BJ (cell line): ENCODE measurements around the gene RPS19. TPM values are rescaled to one million over a fixed set of nuclear protein-coding genes. Genes with fewer than 3 reads are reported as not detected.
A peak's percentile ranks its signal among the peaks of the same experiment; 100 is the strongest.

Experiments used
- CTCF ChIA-PET: fragments of 350-600 bp; formaldehyde crosslinking; extraction: SDS; loops from one replicate; lab custom pipeline; 2021; ENCODE audit warnings: antibody characterized with exemption, inconsistent platforms; lab: Yijun Ruan, JAX
- POLR2A ChIA-PET: fragments of 300-600 bp; sonication (Branson Sonifier 250); formaldehyde crosslinking; extraction: SDS; loops from one replicate; lab custom pipeline; 2021; ENCODE audit warnings: antibody characterized with exemption; lab: Charles Lee
- DNase-seq: peaks from one replicate; pipeline ENCODE4 v3.0.0-alpha.2; 2011; ENCODE audit warnings: low read depth
- H3K27me3 ChIP-seq: 2 replicates; pipeline ENCODE4 v1.6.0; 2011; ENCODE audit warnings: low read length; ENCODE audit not compliant: control insufficient read depth, insufficient read depth
- H3K36me3 ChIP-seq: 2 replicates; pipeline ENCODE4 v1.5.1; 2011; ENCODE audit warnings: low read length; ENCODE audit not compliant: control insufficient read depth, insufficient read depth
- H3K4me3 ChIP-seq: 2 replicates; pipeline ENCODE4 v1.5.1; 2011; ENCODE audit warnings: low read depth, mild to moderate bottlenecking, control low read depth, low read length
- polyA plus RNA-seq: library from polyadenylated mRNA; depleted of rRNA; stranded (reverse); fragments of >200 nt; gene quantifications from 2 replicates; pipeline ENCODE4 v1.2.3, GENCODE V29; 2011
- TF ChIP-seq, protein P1 (sequence below): IDR thresholded peaks from 2 replicates; pipeline ENCODE4 v1.5.1; 2011; ENCODE audit warnings: low read depth, mild to moderate bottlenecking, control low read depth, inconsistent platforms, low read length, moderate library complexity; ENCODE audit not compliant: insufficient read depth

Gene RPS19
- polyA plus RNA-seq, 1 experiment, result 1,209 TPM

DNA sequence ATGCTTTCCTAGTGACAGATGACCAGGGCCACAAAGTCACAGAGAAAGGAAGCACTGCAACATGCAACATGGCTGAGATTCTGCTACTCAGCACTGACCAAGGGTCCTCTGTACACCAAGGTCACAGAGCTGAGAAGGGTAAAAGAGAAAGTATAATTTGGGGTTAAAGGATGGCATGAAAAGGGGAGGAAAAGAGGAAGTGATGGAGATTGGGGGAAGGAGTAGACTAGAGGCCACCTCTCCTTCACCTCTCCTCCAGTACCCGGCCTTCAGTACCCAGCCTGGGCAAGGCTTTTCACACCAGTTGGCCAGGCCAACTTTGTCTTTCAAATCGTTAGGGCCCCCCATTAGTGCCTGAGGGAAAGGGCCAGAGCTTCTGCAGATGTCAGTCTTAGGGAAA lies 6.3 kb upstream of the RPS19 start:
- ChIA-PET CTCF (interaction anchor here (0.5 to 1.3 kb wide), 2 partner anchors 16 to 1133 kb away, joined by 4 read pairs; no protein-coding TSS in a partner anchor), POLR2A (no interaction called here)
- Histone ChIP-seq H3K27me3 (peaks cover 23% of the 10 kb centered on the region), H3K4me3 (no peak overlapping the region), H3K36me3 (no peaks in the 10 kb centered on the region)
- TF ChIP-seq, protein P1, sequence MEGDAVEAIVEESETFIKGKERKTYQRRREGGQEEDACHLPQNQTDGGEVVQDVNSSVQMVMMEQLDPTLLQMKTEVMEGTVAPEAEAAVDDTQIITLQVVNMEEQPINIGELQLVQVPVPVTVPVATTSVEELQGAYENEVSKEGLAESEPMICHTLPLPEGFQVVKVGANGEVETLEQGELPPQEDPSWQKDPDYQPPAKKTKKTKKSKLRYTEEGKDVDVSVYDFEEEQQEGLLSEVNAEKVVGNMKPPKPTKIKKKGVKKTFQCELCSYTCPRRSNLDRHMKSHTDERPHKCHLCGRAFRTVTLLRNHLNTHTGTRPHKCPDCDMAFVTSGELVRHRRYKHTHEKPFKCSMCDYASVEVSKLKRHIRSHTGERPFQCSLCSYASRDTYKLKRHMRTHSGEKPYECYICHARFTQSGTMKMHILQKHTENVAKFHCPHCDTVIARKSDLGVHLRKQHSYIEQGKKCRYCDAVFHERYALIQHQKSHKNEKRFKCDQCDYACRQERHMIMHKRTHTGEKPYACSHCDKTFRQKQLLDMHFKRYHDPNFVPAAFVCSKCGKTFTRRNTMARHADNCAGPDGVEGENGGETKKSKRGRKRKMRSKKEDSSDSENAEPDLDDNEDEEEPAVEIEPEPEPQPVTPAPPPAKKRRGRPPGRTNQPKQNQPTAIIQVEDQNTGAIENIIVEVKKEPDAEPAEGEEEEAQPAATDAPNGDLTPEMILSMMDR, result no peak
- DNase-seq, result no peak

DNA sequence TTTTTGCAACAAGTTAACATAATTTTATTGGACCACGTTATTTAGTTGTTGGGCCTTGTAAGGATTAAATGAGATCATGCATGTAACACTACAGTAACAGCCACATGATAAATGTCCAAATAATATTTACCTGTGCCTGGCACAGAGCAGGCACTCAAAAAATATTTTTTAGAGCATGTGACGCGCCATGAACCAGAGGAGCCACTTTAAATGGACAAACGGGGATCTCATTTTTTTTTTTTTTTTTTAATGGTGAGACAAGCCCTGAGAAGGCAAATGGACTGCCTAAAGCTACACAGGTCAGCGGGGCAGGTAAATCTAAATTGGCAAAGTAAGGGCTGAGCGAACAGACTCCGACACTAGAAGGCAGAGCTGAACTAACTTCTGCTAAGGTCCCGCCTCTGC lies 840 bp upstream of the RPS19 start:
- ChIA-PET POLR2A (no interaction called here), CTCF (interaction anchor here (1.2 to 2.6 kb wide), 7 partner anchors 9 to 541 kb away, joined by 3 to 7 read pairs (median 6); no protein-coding TSS in a partner anchor)
- H3K36me3 ChIP-seq, result peaks cover 29% of the 10 kb centered on the region
- peaks cover 5% of the 10 kb centered on the region for H3K27me3 ChIP-seq
- TF ChIP-seq, protein P1, result no peak
- peak overlapping the region; percentile 32 for H3K4me3 ChIP-seq
- no peak for DNase-seq

DNA sequence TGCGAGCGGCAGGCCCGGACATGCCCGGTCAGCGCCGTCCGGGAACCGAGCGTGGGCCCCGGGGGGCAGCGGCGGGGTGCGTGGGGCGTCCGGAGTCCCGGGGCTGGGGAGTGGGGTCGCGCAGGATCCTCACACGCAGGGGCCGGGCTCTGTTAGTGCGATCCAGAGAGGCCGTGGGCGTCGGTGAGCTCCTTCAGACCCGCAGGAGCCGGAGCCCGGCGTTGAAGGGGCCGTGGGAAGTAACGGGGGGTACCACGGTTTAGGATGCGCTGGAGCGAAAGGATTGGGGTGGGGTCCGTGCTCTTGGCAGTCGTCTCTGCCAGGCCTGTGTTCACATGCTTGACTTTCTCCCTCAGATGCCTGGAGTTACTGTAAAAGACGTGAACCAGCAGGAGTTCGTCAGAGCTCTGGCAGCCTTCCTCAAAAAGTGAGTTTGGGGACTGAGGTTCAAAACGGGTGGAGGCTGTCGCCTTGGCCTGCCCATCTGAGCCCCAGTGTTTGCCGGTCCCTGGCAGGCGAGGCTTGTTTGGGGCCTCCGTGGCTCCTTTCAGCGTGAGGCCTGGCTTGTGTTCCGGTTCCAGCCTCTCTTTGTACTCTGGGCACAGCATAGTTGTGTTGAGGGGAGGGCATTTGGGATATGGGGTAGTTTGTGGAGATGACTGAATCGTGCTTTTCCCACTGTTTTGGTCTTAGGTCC lies 512 bp downstream of the RPS19 start:
- TF ChIP-seq, protein P1, result no peak
- peak overlapping the region; percentile 94 for H3K4me3 ChIP-seq
- peaks cover 37% of the 10 kb centered on the region for H3K36me3 ChIP-seq
- DNase-seq, result no peak
- H3K27me3 ChIP-seq, result no peaks in the 10 kb centered on the region
- ChIA-PET CTCF (interaction anchor here (0.6 to 2.6 kb wide), 7 partner anchors 9 to 540 kb away, joined by 3 to 7 read pairs (median 4); no protein-coding TSS in a partner anchor), POLR2A (interaction anchor here (0.7 kb wide), 1 partner anchor 12 kb away, joined by 4 read pairs; no protein-coding TSS in a partner anchor)

DNA sequence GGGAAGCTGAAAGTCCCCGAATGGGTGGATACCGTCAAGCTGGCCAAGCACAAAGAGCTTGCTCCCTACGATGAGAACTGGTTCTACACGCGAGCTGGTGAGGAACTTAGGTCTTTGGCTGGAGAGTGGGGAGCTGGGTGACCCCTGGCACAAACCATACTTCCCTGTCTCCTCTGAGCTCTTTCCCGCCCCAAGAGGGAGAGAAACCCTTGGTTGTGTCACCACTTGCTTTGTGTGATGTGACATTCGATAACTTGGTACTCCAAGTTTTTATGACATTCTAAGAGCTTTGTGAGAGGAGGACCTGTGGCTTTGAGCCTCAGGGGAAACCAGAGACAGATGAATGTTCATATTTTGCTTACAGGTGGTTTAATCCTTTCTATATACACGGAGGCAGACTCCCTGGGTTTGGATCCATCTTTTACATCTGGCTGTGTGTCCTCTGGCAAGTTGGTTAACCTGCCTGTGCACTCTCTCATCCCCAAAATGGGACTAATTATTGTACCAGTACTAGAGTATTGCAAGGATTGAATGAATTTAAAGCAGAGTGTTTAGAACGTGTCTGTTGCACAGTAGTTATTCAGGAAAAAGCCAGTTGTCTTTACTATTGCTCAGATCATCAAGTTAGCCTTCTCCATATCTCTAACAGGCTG lies 1.2 kb downstream of the RPS19 start:
- peak overlapping the region; percentile 94 for H3K4me3 ChIP-seq
- peaks cover 38% of the 10 kb centered on the region for H3K36me3 ChIP-seq
- CTCF ChIA-PET, result interaction anchor here (0.6 to 2.6 kb wide), 3 partner anchors 8 to 95 kb away, joined by 3 to 7 read pairs (median 3); no protein-coding TSS in a partner anchor
- TF ChIP-seq, protein P1, result no peak
- POLR2A ChIA-PET, result interaction anchor here (0.7 kb wide), 1 partner anchor 11 kb away, joined by 4 read pairs; no protein-coding TSS in a partner anchor
- no peak for DNase-seq
- H3K27me3 ChIP-seq, result no peaks in the 10 kb centered on the region

DNA sequence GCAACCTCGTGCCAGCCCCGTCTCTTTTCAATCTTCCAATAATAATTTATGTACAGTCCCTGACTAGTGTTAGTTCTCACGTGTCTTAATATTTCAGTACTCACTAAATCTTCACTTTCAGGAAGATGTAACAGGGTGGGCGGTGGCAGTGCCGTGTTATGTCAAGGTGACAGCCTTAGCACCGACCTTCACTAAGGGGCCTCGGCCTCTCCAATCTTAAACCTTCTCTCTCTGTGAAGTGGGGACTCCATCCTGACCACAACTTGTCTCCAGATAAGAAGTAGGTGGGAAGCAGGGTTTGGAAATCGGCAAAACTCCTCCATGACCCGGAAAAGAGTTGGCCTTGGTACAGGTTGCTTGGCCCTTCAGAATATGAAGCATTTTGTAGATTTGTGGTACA lies 1.8 kb downstream of the RPS19 start:
- no peak for DNase-seq
- Histone ChIP-seq H3K36me3 (peaks cover 42% of the 10 kb centered on the region), H3K4me3 (no peak overlapping the region), H3K27me3 (no peaks in the 10 kb centered on the region)
- ChIA-PET CTCF (no interaction called here), POLR2A (no interaction called here)
- TF ChIP-seq, protein P1, result no peak
